ENCODE results near the gene CLEC1A. TPM values are rescaled to one million over a fixed set of nuclear protein-coding genes. Genes with fewer than 3 reads are reported as not detected.

The CLEC1A gene
- total and polyA plus RNA-seq, 2 of the 13 experiments (the other 11 are each of a cell fraction or from before 2014, with no cell fraction given): not detected

DNA sequence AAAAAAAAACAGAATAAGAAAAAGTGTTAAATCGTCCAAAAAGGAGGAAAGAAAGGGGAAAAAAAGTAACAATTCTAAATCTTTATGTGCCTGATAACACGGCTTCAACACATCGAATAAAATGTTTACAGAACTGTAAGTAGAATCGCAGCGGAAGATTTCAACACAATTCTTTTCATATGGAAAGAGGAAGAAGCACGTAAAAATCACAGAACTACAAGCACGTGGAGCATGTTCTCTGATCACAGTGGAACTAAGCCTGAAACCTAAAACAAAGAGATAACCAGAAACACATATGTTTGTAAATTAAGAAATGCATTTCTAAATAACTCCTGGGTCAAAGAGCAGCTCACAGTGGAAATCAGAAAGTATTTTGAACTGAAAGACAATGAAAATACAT is 22.5 kb upstream of the CLEC1A start:
- CTCF ChIA-PET (ENCODE audit: low intra/inter-chr PET ratio, low total read pairs): no interaction called here
- no peak overlapping the region for H3K4me3 ChIP-seq (replicated peaks in 1 of 3; ENCODE audit: insufficient read depth in 1 of 3, low read depth in 2 of 3, low read length in 3 of 3)
- H3K9ac ChIP-seq (ENCODE audit: insufficient read depth, low read depth, low read length): no peak overlapping the region
- H3K9me3 ChIP-seq (ENCODE audit: low read length): no peaks in the 10 kb centered on the region
- no peak overlapping the region for H3K27ac ChIP-seq (ENCODE audit: extremely low read length, insufficient read depth, low read length)
- no peaks in the 10 kb centered on the region; a peak in 1 of 5 replicates for H3K27me3 ChIP-seq (ENCODE audit: control insufficient read depth in 1 of 2, insufficient read depth in 2 of 2, low read length in 2 of 2)
- ATAC-seq (no peak), DNase-seq (ENCODE audit: low spot score) (no peak), FAIRE-seq (no peak)
- no peak for TF ChIP-seq FOXC1 (CRISPR knock-in tag; IDR thresholded peaks at IDR 0.05; ENCODE audit: borderline replicate concordance)
- no peak for TF ChIP-seq ZNF143 (CRISPR knock-in tag; IDR thresholded peaks at IDR 0.05)
- TF ChIP-seq, protein P1, sequence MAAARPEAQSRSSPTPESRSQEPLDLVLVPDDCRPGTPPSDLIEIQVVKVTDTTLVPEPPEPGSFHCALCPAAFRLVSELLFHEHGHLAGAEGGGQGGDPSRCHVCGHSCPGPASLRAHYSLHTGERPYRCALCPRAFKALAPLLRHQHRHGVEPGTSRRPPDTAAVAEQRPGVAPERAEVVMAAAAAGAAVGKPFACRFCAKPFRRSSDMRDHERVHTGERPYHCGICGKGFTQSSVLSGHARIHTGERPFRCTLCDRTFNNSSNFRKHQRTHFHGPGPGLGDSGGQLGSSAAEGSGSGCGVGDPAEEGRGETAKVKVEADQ (CRISPR knock-in tag; IDR thresholded peaks at IDR 0.05; ENCODE audit: borderline replicate concordance): no peak
- TF ChIP-seq, protein P2, sequence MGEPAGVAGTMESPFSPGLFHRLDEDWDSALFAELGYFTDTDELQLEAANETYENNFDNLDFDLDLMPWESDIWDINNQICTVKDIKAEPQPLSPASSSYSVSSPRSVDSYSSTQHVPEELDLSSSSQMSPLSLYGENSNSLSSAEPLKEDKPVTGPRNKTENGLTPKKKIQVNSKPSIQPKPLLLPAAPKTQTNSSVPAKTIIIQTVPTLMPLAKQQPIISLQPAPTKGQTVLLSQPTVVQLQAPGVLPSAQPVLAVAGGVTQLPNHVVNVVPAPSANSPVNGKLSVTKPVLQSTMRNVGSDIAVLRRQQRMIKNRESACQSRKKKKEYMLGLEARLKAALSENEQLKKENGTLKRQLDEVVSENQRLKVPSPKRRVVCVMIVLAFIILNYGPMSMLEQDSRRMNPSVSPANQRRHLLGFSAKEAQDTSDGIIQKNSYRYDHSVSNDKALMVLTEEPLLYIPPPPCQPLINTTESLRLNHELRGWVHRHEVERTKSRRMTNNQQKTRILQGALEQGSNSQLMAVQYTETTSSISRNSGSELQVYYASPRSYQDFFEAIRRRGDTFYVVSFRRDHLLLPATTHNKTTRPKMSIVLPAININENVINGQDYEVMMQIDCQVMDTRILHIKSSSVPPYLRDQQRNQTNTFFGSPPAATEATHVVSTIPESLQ (CRISPR knock-in tag; conservative IDR thresholded peaks at IDR 0.05): no peak
- no peak for TF ChIP-seq ZNF382 (CRISPR knock-in tag; IDR thresholded peaks at IDR 0.05; ENCODE audit: borderline replicate concordance)
- TF ChIP-seq ZNF17 (CRISPR knock-in tag; IDR thresholded peaks at IDR 0.05): no peak
- TF ChIP-seq, protein P3, sequence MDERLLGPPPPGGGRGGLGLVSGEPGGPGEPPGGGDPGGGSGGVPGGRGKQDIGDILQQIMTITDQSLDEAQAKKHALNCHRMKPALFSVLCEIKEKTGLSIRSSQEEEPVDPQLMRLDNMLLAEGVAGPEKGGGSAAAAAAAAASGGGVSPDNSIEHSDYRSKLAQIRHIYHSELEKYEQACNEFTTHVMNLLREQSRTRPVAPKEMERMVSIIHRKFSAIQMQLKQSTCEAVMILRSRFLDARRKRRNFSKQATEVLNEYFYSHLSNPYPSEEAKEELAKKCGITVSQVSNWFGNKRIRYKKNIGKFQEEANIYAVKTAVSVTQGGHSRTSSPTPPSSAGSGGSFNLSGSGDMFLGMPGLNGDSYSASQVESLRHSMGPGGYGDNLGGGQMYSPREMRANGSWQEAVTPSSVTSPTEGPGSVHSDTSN (CRISPR knock-in tag; IDR thresholded peaks at IDR 0.05): no peak
- TF ChIP-seq ZBTB43 (CRISPR knock-in tag; conservative IDR thresholded peaks at IDR 0.05): no peak
- no peak overlapping the region for H2AFZ ChIP-seq (ENCODE audit: low read length)
- POLR2A ChIA-PET: no interaction called here
- H4K20me1 ChIP-seq (ENCODE audit: insufficient read depth, low read length): no peaks in the 10 kb centered on the region
- 54% methylated on average over 7 of the region's 7 CpGs for WGBS (ENCODE audit: low lambda C conversion rate)
- intact Hi-C loops (cut with micrococcal nuclease; ENCODE audit: unreplicated experiment) (no loop called here), in situ Hi-C loops (cut with HindIII; ENCODE audit: extremely low pct_ligation_motif_present, low pct_unique_long_range_greater_than_20kb) (no loop called here)
- no TSS peak for BruUV-seq (replicated peaks)
- no peak overlapping the region for H3K4me2 ChIP-seq (ENCODE audit: low read depth, low read length)
- no peaks in the 10 kb centered on the region for H3K36me3 ChIP-seq (replicated peaks in 1 of 2; ENCODE audit: control insufficient read depth in 1 of 2, insufficient read depth in 2 of 2, low read length in 2 of 2)
- H3K79me2 ChIP-seq (ENCODE audit: insufficient read depth, low read length): no peaks in the 10 kb centered on the region
- peaks cover 8% of the 10 kb centered on the region for H3K4me1 ChIP-seq (ENCODE audit: insufficient read depth, low read length)
